ENCODE results near the gene LRRC4C.

DNA sequence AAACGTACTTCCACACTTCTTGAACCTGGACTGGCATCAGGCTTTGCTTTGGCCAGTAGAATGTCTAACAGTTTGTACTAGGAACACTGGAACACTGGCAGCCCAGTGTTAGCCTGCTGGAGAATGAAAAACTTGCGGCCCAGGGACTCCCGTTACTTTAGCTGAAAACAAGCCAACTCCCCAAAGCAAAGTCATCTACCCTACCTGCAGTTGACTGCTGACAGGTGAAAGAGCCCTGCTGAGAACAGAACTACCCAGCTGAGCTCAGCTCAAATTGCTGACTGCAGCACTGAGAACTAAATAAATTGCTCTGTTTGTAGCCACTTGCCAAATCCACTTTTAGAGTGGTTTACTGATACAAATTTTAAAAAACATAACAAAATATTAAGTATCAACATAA lies 342.5 kb downstream of the LRRC4C start:
- no peak for TF ChIP-seq EZH2phosphoT487 (IDR thresholded peaks at IDR 0.05; ENCODE audit: insufficient read depth, low read depth)
- TF ChIP-seq EZH2 (IDR thresholded peaks at IDR 0.05; ENCODE audit: insufficient read depth, poor library complexity, severe bottlenecking): no peak
